ENCODE data around the gene ABCG4.
"Not testable (repeated sequence)": the region's sequence is repeated elsewhere in the genome, so short reads cannot be mapped to it uniquely, and the experiment has no call there.

ABCG4 gene

DNA sequence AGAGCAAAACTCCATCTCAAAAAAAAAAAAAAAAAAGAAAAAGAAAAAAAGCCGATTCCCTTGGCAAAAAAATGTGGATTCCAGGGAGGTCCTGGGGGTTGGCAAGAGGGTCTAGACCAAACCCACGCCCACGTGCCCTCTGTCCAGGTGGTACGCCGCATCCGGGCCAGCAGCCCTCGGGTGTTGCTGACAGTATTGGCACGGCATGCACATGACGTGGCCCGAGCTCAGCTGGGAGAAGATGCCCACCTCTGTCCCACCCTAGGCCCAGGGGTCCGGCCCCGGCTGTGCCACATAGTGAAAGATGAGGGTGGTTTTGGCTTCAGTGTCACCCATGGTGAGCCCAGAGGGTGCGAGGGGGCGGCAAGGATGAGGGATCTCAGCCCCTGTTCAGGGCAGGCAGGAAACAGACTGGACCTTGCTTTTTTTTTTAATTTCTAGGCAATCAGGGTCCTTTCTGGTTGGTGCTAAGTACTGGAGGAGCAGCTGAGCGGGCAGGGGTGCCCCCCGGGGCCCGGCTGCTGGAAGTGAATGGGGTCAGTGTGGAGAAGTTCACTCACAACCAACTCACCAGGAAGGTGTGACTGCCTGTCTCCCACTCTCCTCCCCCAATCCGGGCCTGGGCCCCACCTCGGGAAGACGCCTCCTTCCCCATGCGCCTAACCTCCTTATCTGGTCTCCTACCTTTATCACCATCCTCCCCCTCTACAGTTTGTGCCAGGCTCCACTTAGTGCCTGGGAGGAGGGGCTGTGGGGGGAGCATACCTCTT lies 38.5 kb downstream of the ABCG4 start:
- DNase-seq = no peak

DNA sequence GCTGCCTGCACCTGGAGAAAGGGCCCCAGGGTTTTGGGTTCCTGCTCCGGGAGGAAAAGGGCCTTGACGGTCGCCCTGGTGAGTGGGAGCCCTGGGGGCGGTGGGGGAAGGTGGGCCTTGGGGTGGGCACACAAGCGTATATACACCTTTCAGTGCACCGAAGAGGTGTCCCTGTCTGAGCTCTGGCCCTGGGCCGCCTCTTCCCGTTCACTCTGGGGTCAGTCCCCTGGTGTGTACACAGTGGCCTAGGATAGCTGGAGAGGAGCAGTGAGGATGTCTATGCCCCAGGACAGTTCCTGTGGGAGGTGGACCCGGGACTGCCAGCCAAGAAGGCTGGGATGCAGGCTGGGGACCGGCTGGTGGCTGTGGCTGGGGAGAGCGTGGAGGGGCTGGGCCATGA lies 39.2 kb downstream of the ABCG4 start:
- no peak for DNase-seq

DNA sequence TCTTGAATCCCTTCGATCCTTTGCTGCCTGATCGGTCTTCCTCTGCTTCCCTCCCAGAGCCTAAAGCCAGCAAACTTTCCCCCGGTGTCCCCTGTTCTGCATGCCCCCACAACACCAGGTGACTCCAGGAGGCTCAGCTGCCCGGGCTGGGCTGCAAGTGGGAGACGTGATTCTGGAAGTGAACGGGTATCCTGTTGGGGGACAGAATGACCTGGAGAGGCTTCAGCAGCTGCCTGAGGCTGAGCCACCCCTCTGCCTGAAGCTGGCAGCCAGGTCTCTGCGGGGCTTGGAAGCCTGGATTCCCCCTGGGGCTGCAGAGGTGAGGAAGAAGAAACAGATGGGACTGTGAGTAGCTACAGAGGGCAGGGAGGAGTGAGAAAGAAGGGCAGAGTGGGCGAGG lies 40.0 kb downstream of the ABCG4 start:
- no peak for DNase-seq

DNA sequence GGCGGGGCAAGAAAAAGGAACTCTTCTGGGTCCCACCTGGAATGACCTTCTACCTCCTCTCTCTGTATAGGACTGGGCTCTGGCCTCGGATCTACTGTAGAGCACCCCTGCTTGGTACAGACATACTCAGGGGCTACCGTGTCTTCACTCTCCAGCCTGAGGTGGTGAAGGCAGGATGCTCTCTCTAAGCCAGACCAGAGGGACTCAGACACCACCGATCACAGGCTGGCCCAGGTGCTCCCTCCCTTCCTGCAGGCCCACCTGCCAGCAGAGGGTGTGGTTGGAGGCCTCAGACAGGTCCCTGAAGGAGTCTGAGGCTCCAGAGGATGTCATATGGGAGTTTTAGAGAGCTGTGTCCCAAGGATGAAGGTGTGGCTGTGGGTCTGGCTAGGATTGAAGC lies 40.5 kb downstream of the ABCG4 start:
- no peak for DNase-seq

DNA sequence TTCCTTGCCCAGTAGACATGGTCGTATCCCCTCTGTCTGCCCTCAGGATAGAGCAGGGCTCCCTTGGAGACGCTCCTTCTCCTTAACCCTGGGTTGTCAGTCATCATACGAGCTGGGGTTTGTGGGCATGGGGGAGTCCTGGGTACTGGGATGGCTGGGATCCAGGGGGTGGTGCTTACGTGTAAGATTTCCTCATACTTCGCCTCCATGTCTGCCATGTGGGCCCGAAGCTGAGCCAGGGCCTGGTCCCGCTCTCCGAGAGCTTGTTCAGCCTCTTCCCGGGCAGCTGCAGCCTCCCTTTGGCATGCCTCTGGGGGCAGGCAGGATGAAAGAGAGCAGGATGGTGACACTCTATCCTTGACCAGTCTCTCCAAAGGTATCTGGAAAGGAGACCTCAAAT lies 41.7 kb downstream of the ABCG4 start:
- no peak for DNase-seq

DNA sequence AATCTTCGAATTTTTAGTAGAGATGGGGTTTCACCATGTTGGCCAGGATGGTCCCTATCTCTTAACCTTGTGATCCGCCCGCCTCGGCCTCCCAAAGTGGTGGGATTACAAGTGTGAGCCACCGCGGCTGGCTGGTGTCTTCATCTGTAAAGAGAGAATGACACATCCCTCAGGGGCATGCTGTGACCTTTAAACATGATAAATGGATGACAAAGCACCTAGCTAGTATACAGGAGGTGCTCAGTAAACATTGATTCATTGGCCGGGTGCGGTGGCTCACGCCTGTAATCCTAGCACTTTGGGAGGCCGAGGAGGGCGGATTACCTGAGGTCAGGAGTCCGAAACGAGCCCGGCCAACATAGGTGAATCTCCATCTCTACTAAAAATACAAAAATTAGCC lies 42.4 kb downstream of the ABCG4 start:
- not testable (repeated sequence) for DNase-seq

DNA sequence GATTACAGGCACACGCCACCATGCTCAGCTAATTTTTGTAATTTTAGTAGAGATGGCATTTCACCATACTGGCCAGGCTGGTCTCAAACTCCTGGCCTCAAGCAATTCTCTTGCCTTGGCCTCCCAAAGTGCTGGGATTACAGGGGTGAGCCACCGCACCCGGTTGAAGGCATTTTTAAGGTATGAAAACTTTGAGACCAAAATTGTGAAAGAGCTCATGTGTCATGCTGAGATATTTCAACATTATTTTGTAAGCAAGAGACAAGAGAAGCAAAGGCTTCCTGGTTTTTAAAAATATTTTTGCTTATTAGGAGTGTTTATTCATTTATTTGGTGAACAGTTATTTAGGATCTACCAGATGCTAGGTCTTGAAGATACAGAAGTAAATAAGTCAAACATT lies 43.3 kb downstream of the ABCG4 start:
- DNase-seq = no peak

DNA sequence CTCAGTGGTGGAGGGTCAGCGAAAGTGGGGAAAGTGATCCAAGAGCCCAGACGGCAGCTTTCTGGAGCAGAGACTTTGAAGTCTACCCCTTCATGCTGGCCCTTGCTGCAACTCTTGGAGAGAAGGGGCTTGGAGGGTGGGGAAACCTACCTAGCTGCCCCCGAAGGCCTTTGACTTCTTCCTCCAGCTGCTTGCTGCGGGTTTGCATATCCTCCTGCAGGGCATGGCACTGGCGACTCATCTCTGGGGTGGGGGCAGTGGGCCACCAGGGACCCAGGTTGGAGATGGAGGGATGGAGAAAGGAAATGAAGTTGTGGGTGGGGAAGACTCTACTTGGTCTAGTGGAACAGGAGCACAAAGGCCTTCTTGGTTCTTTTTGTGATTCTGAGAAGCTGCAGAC lies 44.1 kb downstream of the ABCG4 start:
- no peak for DNase-seq

DNA sequence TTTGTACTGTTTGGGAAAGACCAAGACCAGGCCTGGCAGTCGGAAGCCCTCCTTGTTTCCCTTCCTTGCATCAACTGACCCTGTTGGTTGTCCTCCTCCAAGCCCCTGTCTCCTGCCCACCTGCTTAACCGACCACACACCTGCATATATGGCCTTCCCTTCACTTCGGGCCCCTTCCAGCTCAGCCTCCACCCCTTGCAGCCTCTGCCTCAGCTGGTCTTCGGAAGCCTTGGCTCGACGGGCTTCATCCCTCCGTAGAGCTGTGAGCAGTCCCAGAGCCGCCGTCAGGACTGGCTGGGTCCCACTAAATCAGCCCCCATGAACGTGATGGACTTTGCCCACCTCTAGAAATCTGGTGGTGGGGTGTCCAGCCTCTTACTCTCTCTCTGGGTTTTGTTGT lies 44.8 kb downstream of the ABCG4 start:
- DNase-seq = no peak

DNA sequence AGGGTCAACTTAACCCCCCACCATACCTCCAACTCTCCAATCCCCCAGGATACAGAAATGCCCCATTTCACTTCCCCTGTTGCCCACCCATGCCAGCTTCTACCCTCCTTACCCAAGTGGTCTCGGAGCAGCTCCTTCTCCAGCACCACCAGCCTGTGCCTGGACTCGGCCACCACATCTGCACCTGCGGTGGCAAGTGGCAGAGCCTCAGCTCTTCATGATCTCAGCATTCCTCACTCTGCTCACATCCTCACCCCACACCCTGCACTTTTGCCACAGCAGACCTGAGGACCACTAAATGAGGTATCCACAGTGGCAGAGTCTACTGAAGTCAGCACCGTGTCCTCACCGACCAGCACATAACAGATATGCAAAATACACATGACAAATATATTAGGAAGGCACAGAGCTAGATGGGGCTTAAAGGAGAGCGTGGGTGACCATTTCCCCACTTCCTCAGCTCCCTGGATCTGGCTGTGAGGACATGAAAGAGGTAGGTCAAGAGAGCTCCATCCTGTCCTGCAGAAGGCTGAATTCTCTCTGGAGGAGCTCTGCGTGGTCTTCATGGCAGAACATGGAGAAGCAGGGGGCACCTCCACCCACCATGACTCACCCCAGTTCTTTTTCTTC lies 46.1 kb downstream of the ABCG4 start:
- DNase-seq = no peak

DNA sequence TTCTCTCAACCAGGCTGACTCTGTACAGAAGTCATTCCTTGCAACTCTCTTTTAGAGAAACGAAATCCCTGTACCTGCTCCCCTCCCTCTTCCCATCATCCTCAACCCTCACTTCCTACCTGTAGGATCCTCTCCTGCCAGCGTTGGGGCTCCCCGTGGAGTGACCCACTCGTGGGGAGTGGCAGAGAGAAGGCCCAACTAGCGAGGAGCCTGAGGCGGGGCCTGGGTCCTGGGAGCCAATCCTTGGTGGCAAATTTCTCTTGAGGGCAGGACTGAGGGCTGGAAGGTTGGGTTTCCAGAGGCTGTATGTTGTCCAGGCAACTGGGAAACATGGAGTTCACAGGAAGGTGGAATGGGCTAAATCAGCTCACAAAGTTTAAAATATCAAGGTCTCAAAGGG lies 46.8 kb downstream of the ABCG4 start:
- peak in 1 of 2 experiments; percentile 19 for DNase-seq

DNA sequence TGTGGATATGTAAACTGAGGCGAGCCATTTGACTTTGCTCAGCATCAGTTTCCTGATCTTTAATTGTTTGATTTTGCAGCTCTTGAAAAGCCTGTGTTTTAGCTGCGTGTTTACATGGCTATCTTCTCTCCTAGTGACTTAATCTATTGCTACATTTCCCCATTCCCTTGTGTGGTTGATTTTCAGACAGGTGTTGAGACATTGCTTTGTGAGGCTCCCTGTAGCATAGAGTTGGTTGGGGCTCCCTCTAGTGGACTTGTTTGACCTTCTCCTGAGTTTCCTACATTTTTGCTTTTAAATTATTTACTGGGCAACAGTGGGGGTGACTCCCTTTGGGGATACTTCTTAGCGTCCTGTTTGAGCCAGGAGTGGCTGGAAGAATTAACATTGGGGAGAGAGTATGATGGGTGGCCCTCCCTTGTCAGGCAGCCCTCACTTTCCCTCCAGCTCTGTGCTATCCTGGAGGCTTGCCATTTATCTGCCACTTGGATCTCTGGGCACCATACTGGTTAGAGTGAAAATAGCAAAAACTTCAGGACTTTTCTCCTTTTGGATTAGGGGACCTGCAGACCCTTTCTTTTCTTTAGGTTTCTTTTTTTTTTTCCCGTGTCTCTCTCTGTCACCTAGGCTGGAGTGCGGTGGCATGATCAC lies 48.1 kb downstream of the ABCG4 start:
- DNase-seq = peak; percentile 66 to 68

DNA sequence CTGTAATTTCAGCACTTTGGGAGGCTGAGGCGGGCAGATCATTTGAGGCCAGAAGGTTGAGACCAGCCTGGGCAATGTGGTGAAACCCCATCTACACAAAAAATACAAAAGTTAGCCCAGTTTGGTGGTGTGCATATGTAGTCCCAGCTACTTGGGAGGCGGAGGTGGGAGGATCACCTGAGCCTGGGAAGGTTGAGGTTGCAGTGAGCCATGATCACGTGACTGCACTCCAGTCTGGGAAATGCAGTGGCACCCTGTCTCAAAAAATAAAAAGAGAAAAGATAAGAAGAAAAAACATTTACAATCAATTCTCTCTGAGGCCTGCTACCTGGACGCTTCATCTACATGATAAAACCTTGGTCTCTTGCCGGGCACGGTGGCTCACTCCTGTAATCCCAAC lies 50.1 kb downstream of the ABCG4 start:
- no peak for DNase-seq

DNA sequence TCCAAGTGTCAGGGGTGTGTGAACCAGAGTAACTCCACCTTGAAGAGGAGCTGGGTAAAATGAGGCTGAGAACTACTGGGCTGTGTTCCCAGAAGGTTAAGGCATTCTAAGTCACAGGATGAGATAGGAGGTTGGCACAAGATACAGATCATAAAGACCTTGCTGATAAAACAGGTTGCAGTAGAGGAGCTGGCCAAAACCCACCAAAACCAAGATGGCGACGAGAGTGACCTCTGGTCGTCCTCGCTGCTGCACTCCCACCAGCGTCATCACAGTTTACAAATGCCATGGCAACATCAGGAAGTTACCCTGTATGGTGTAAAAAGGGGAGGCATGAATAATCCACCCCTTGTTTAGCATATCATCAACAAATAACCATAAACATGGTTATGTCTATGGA lies 52.4 kb downstream of the ABCG4 start:
- not testable (repeated sequence) for DNase-seq

DNA sequence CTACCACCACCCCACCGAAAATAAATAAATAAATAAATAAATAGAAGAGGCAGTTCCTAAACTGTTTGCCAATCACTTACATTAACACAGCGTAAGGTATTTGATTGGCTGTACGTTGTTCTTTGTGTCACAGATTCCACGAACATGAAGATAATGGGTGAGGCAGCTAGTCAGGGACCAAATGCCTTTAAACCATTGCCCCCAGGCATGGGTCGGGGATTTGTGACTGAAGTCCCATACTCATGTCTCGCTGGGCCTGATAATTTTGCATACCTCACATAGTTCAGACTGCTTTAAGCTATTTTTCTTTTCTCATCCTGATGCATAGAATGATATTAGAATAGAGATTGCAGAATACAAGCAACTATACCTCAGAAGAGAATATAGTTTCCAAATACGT lies 53.7 kb downstream of the ABCG4 start:
- DNase-seq = no peak

DNA sequence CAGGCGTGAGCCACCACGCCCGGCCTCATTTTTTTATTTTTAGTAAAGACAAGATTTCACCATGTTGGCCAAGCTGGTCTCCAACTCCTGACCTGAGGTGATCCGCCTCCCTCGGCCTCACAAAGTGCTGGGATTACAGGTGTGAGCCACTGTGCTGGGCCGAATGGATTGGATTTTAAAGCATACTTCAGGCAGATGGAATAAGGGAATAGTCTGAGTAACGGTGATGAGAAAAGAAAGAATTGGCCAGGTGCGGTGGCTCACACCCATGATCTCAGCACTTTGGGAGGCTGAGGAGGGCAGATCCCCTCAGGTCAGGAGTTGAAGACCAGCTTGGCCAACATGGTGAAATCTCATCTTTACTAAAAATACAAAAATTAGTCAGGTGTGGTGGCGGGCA lies 55.2 kb downstream of the ABCG4 start:
- no peak for DNase-seq

DNA sequence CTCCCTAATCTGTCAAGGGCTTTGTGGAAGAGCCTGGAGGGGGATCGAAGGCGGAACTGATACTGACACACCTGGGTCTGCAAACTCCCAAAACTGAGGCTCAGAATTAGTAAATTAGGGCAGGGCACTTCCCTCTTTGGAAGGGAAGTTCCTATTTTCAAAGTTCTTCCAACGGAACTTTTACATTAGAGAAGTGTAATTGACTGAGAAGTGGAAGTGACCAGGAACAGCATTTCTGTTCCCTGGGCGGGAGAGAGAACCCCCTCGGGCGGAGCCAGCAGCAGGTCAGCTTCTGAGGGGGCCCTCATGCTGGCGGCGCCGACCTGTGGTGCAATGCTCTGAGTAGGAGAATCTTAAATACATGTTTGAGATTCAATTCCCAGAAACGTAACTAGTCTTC lies 56.2 kb downstream of the ABCG4 start:
- DNase-seq = no peak

DNA sequence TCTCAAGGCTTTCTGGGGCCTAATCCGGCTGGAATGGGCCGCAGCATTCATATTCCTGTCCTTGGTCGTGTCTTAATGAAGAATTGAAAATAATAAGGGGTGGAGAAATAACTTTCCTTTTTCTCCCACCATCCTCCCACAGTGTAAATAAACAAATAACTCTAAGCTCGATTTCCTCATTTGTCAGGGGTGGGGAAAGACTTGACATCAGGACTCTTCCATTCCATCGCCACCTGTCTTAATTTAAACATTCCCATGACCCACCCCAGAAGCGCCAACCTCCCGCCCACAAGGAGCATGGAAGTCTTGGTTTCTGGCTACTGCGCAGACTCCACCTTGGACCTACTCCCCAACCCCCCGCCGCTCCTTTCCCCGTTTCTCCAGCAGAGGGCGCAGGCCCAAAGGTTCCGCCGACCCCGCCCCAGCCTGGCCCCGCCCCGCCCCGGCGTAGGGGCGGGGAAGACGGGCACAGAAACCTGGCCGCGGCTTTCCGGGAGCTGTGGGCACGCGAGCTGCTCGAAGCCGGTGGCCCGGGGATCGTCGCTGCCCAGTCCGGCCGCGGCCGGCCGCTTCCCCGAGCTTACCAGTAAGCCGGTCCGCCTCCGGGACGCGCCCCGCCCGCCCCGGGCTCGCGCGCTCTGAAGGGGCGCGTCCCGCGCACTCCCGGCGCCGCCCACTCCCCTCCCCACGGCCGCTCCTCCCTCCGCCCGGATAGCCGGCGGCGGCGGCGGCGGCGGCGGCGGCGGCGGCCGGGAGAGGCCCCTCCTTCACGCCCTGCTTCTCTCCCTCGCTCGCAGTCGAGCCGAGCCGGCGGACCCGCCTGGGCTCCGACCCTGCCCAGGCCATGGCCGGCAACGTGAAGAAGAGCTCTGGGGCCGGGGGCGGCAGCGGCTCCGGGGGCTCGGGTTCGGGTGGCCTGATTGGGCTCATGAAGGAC lies 57.0 kb downstream of the ABCG4 start, which contains the start of gene CBL:
TSS of gene CBL (plus strand) at position 766 of the 937 bp plus-strand sequence. CDS start at position 845, 79 bp downstream.
- peak; percentile 87 to 89 for DNase-seq

DNA sequence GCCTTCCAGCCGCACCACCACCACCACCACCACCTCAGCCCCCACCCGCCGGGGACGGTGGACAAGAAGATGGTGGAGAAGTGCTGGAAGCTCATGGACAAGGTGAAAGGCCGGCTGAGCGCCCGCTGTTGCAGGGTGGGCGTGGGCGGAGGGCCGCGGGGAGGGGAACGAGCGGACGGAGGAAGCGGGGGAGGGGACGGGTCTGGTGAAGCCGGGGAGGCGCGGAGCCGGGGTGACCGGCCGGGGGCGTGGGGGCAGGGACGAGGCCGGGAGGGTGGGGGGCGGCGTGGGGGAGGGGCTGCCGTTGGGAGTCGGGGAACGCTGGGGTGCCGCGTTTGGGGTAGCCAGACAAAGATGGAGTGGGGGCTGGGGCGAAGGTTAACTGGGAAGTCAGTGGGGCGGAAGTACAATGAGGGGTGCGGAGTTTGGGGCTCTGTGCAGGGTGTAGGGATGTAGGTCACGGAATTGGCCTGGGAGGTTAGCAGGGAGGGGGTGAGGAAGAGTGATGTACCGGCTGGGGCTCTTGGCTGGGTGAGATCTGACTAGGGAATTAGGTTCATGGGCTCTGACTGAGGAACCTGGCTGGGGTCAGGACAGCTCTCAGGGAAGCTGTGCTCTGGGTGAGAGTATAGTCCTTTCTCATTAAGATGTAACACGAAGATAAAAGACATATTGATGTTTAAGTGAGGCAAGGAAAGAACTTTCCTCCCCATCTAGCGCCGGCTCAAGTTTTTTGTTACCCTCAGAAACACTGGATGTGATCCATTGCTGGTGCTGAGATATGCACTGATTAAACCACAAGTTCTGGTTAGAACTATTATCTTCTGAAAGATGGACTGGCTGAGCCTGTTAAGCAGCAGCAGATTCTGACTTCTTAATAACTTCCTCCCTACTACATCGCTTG lies 57.9 kb downstream of the ABCG4 start:
- DNase-seq = no peak

DNA sequence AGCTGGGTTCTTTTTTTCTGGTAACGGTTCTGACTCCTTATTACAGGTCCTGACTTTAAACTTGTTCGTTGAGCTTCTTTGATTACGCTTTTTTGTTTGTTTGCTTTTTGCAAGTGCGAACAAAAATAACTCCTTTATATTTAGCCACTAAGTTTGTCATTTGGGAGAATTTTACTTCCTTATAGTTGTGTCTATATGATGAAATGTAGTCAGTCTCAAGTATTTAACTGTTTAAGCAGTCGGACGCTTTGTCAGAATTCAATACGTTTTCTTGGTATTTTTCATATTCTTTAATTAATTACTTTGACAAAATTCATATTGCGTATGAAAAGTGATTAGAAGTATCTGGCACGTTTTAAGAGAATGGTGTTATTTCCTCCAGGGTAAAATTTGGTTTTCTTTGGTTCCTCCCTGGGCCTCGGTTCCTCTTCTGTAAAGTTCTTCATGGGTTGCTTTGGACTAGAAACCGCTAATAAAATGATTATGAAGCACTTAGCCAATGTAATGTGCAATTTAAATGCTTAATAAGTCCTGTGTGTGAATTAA lies 58.6 kb downstream of the ABCG4 start:
- no peak for DNase-seq

DNA sequence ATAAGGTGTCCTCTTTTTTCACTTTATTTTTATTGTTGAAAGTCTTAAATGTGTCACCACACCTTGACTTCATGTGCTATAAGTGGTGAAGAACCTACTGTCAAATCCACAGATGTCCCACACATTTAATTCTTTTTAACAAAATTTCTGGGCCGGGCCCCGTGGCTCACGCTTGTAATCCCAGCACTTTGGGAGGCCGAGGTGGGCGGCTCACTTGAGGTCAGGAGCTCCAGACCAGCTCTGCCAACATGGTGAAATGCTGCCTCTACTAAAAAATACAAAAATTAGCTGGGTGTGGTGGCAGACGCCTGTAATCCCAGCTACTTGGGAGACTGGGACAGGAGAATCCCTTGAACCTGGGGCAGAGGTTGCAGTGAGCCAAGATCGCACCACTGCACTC lies 60.3 kb downstream of the ABCG4 start:
- DNase-seq = no peak

DNA sequence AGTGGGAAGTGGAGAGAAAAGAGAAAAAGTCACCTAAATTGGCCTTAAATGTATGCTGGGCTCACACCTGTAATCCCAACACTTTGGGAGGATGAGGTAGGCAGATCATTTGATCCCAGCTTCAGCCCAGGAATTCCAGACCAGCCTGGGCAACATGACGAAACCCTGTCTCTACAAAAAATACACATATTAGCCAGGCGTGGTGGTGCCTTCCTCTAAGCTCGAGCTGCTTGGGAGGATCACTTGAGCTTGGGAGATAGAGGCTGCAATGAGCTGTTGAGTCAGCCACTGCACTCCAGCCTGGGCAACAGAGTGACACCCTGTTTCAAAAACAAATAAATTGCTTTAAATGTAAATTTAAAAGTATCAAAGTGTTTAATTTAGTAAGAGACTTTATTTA lies 61.2 kb downstream of the ABCG4 start:
- DNase-seq = no peak
